ENCODE measurements around the gene CCDC192.

- TF ChIP-seq CTCF (IDR thresholded peaks at IDR 0.05 in 2 of 3, conservative IDR thresholded peaks at IDR 0.05 in 1 of 3; ENCODE audit: control insufficient read depth in 2 of 3, extremely low read depth in 1 of 3, insufficient read depth in 1 of 3, low read depth in 3 of 3, low read length in 3 of 3) (no peak), NKRF (conservative IDR thresholded peaks at IDR 0.05) (no peak)
Measured at GRCh38 chr5:127796211-127796610, 93.0 kb downstream of the CCDC192 start.

Data from GM12878 (cell line).